ENCODE results near the gene WDR88. TPM values are rescaled to one million over a fixed set of nuclear protein-coding genes. Genes with fewer than 3 reads are reported as not detected.

WDR88 gene
- total RNA-seq, 2 donors from 2014 or later = not detected

GRCh38 chr19:33205531-33206260 is 73.8 kb downstream of the WDR88 start:
- TF ChIP-seq CTCF (IDR thresholded peaks at IDR 0.05) = no peak
- intact Hi-C loops (cut with DNase I) = no loop called here
- Histone ChIP-seq H3K4me1 (no peaks in the 10 kb centered on the region), H3K9ac (ENCODE audit: low read depth in 2 of 2, low read length in 2 of 2) (no peak overlapping the region), H3K27me3 (no peaks in the 10 kb centered on the region), H3K27ac (no peak overlapping the region), H3K9me3 (no peaks in the 10 kb centered on the region), H3K36me3 (no peaks in the 10 kb centered on the region), H3K4me3 (no peak overlapping the region)
- no peak for DNase-seq

- intact Hi-C loops (cut with DNase I) = no loop called here
- Histone ChIP-seq H3K36me3 (no peaks in the 10 kb centered on the region), H3K4me3 (no peak overlapping the region), H3K27me3 (no peaks in the 10 kb centered on the region), H3K27ac (no peak overlapping the region), H3K9ac (ENCODE audit: low read depth in 2 of 2, low read length in 2 of 2) (no peak overlapping the region), H3K9me3 (no peaks in the 10 kb centered on the region), H3K4me1 (no peaks in the 10 kb centered on the region)
- TF ChIP-seq CTCF (IDR thresholded peaks at IDR 0.05) = no peak
- no peak for DNase-seq
These were observed 74.5 kb downstream of the WDR88 start for GRCh38 chr19:33206261-33207039.

- intact Hi-C loops (cut with DNase I) = no loop called here
- Histone ChIP-seq H3K4me3 (no peak overlapping the region), H3K9me3 (no peaks in the 10 kb centered on the region), H3K4me1 (no peaks in the 10 kb centered on the region), H3K9ac (ENCODE audit: low read depth in 2 of 2, low read length in 2 of 2) (no peak overlapping the region), H3K36me3 (no peaks in the 10 kb centered on the region), H3K27me3 (no peaks in the 10 kb centered on the region), H3K27ac (no peak overlapping the region)
- no peak for DNase-seq
- TF ChIP-seq CTCF (IDR thresholded peaks at IDR 0.05) = no peak
These were observed 75.2 kb downstream of the WDR88 start for GRCh38 chr19:33207040-33207620.

GRCh38 chr19:33207903-33208302 is 76.0 kb downstream of the WDR88 start:
- Histone ChIP-seq H3K9me3 (no peaks in the 10 kb centered on the region), H3K4me3 (no peak overlapping the region), H3K27me3 (no peaks in the 10 kb centered on the region), H3K36me3 (no peaks in the 10 kb centered on the region), H3K9ac (ENCODE audit: low read depth in 2 of 2, low read length in 2 of 2) (no peak overlapping the region), H3K27ac (no peak overlapping the region), H3K4me1 (no peaks in the 10 kb centered on the region)
- intact Hi-C loops (cut with DNase I) = no loop called here
- TF ChIP-seq CTCF (IDR thresholded peaks at IDR 0.05) = no peak
- no peak for DNase-seq

GRCh38 chr19:33208371-33208895 is 76.5 kb downstream of the WDR88 start:
- Histone ChIP-seq H3K9me3 (no peaks in the 10 kb centered on the region), H3K4me3 (no peak overlapping the region), H3K36me3 (no peaks in the 10 kb centered on the region), H3K27me3 (no peaks in the 10 kb centered on the region), H3K9ac (ENCODE audit: low read depth in 2 of 2, low read length in 2 of 2) (no peak overlapping the region), H3K27ac (no peak overlapping the region), H3K4me1 (no peaks in the 10 kb centered on the region)
- TF ChIP-seq CTCF (IDR thresholded peaks at IDR 0.05) = no peak
- intact Hi-C loops (cut with DNase I) = no loop called here
- no peak for DNase-seq

Data from colonic mucosa (tissue), 4 donors.